HG02973 (cell line): Measurements from ENCODE around the gene TM4SF1.
"Not testable (repeated sequence)": the region's sequence is repeated elsewhere in the genome, so short reads cannot be mapped to it uniquely, and the experiment has no call there.

Experiments
- ATAC-seq: cut with Tn5 transposase; IDR thresholded peaks from one replicate; pipeline ENCODE4 v1.9.1; 2021; ENCODE audit warnings: moderate library complexity; ENCODE audit not compliant: unreplicated experiment

The TM4SF1 gene

GRCh38 chr3:149352556-149352955 is 24.9 kb downstream of the TM4SF1 start:
- ATAC-seq = peak; percentile 91

GRCh38 chr3:149343951-149344350 is 33.5 kb downstream of the TM4SF1 start:
- ATAC-seq = no peak

- ATAC-seq = no peak
Observed at GRCh38 chr3:149342413-149343380, 34.8 kb downstream of the TM4SF1 start.

- no peak for ATAC-seq
Observed at GRCh38 chr3:149340310-149340933, 37.0 kb downstream of the TM4SF1 start.

GRCh38 chr3:149339931-149340309 is 37.5 kb downstream of the TM4SF1 start:
- ATAC-seq = no peak

- ATAC-seq = not testable (repeated sequence)
Observed at GRCh38 chr3:149337486-149337885, 40.0 kb downstream of the TM4SF1 start.

GRCh38 chr3:149336925-149337324 is 40.5 kb downstream of the TM4SF1 start:
- ATAC-seq = no peak

GRCh38 chr3:149333176-149333859 is 44.1 kb downstream of the TM4SF1 start, which contains the start of gene TM4SF18:
TM4SF18 (minus strand) TSS chr3:149333636; CDS start chr3:149333382, 254 bp downstream.
- no peak for ATAC-seq

- no peak for ATAC-seq
Observed at GRCh38 chr3:149332771-149333170, 44.7 kb downstream of the TM4SF1 start.

- no peak for ATAC-seq
Observed at GRCh38 chr3:149332227-149332765, 45.2 kb downstream of the TM4SF1 start.

GRCh38 chr3:149331396-149331795 is 46.1 kb downstream of the TM4SF1 start:
- no peak for ATAC-seq

- no peak for ATAC-seq
Observed at GRCh38 chr3:149330609-149331331, 46.7 kb downstream of the TM4SF1 start.

GRCh38 chr3:149327156-149327555 is 50.3 kb downstream of the TM4SF1 start:
- no peak for ATAC-seq

- no peak for ATAC-seq
Observed at GRCh38 chr3:149325581-149325980, 51.9 kb downstream of the TM4SF1 start.

- ATAC-seq = no peak
Observed at GRCh38 chr3:149324332-149324731, 53.1 kb downstream of the TM4SF1 start.

- ATAC-seq = no peak
Observed at GRCh38 chr3:149321640-149322039, 55.8 kb downstream of the TM4SF1 start.

- no peak for ATAC-seq
Observed at GRCh38 chr3:149321136-149321535, 56.3 kb downstream of the TM4SF1 start.

- no peak for ATAC-seq
Observed at GRCh38 chr3:149319750-149320149, 57.7 kb downstream of the TM4SF1 start.
